ENCODE results near the gene SMPX. TPM values are rescaled to one million over a fixed set of nuclear protein-coding genes. Genes with fewer than 3 reads are reported as not detected.

The SMPX gene
- total RNA-seq, 1 experiment from 2014 or later, result not detected

DNA sequence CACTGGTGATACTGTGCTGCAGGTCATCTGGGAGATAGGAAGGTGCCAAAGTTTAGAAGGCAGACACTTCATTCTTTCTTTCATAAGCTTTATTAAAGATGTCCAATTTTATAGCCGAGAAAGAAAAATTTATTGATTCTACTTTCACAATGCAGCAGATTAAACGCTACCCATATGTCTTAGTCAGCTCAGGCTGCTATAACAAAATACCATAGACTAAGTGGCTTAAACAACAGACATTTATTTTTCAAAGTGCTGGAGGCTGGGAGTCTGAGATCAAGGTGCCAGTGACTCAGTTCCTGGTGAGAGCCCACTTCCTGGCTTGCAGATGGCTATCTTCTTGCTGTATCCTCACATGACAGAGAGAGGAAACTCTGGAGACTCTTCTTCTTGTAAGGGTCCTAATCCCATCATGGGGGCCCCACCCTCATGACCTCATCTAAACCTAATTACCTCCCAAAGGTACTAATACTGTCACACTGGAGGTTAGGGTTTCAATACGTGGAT lies 66.4 kb downstream of the SMPX start:
- DNase-seq (ENCODE audit: unreplicated experiment), result no peak
- POLR2A ChIA-PET, result no interaction called here
- Mint-ChIP-seq H3K36me3 (ENCODE audit: insufficient read depth, unreplicated experiment) (no peaks in the 10 kb centered on the region), H3K27ac (ENCODE audit: low read depth, unreplicated experiment) (no peak overlapping the region), H3K4me1 (ENCODE audit: insufficient read depth, unreplicated experiment) (no peaks in the 10 kb centered on the region), H3K4me3 (ENCODE audit: unreplicated experiment) (no peak overlapping the region), H3K9me3 (ENCODE audit: unreplicated experiment) (no peaks in the 10 kb centered on the region), H3K27me3 (ENCODE audit: insufficient read depth, unreplicated experiment) (peaks cover 51% of the 10 kb centered on the region)
- intact Hi-C loops (cut with micrococcal nuclease), result no loop called here
- no TSS peak for BruUV-seq (replicated peaks)
- no peak for TF ChIP-seq CTCF (IDR thresholded peaks at IDR 0.05; ENCODE audit: unreplicated experiment)
- CTCF ChIA-PET, result interaction anchor here (0.7 kb wide), 1 partner anchor 1165 kb away, joined by 3 read pairs; no protein-coding TSS in a partner anchor

- BruUV-seq (replicated peaks), result no TSS peak
- TF ChIP-seq CTCF (IDR thresholded peaks at IDR 0.05; ENCODE audit: unreplicated experiment), result no peak
- CTCF ChIA-PET, result no interaction called here
Observed at GRCh38 chrX:21683941-21684340, 74.0 kb downstream of the SMPX start.

DNA sequence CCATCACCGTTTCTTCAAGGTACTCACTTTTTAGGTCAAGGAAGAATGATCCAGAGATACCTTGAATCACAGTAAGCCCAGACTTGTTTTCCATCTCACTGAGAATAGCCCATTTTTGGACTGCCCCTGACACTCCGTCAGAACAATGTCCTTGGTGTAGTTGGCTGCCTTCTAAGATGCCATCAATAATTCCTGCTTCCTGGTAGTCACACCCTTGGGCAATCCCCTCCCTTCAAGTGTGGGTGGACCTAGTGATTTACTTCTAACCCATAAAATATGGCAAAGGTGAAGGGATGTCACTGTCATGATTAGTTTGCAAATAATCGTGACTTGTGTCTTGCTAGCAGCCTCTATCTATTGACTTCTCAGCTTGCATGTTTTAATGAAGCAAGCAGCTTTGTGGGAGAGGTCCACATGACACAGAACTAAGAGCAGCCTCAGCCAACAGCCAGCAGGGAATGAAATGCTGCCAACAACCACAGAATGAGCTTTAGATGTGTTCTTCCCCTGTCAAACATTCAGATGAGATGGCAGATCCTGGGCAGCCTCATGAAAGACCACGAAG lies 79.8 kb downstream of the SMPX start:
- Mint-ChIP-seq H3K4me1 (ENCODE audit: insufficient read depth, unreplicated experiment) (no peaks in the 10 kb centered on the region), H3K27ac (ENCODE audit: low read depth, unreplicated experiment) (no peak overlapping the region), H3K4me3 (ENCODE audit: unreplicated experiment) (no peak overlapping the region), H3K36me3 (ENCODE audit: insufficient read depth, unreplicated experiment) (no peaks in the 10 kb centered on the region), H3K9me3 (ENCODE audit: unreplicated experiment) (no peaks in the 10 kb centered on the region), H3K27me3 (ENCODE audit: insufficient read depth, unreplicated experiment) (peaks cover 97% of the 10 kb centered on the region)
- no TSS peak for BruUV-seq (replicated peaks)
- ChIA-PET CTCF (no interaction called here), POLR2A (no interaction called here)
- intact Hi-C loops (cut with micrococcal nuclease), result no loop called here
- no peak for DNase-seq (ENCODE audit: unreplicated experiment)
- TF ChIP-seq CTCF (IDR thresholded peaks at IDR 0.05; ENCODE audit: unreplicated experiment), result no peak

More at GRCh38 chrX:21683941-21684340, 74.0 kb downstream of the SMPX start:
- Mint-ChIP-seq H3K9me3 (ENCODE audit: unreplicated experiment) (no peaks in the 10 kb centered on the region), H3K36me3 (ENCODE audit: insufficient read depth, unreplicated experiment) (no peaks in the 10 kb centered on the region), H3K27ac (ENCODE audit: low read depth, unreplicated experiment) (no peak overlapping the region), H3K4me1 (ENCODE audit: insufficient read depth, unreplicated experiment) (no peaks in the 10 kb centered on the region), H3K27me3 (ENCODE audit: insufficient read depth, unreplicated experiment) (peaks cover 66% of the 10 kb centered on the region), H3K4me3 (ENCODE audit: unreplicated experiment) (no peak overlapping the region)
- no peak for DNase-seq (ENCODE audit: unreplicated experiment)
- intact Hi-C loops (cut with micrococcal nuclease), result no loop called here
- POLR2A ChIA-PET, result no interaction called here

GRCh38 chrX:21675931-21676330 lies 82.0 kb downstream of the SMPX start:
- H3K4me3 Mint-ChIP-seq (ENCODE audit: unreplicated experiment), result no peak overlapping the region
- ChIA-PET CTCF (interaction anchor here (0.7 to 2.2 kb wide), 2 partner anchors 142 to 1146 kb away, joined by 4 read pairs; no protein-coding TSS in a partner anchor), POLR2A (no interaction called here)
- H3K27me3 Mint-ChIP-seq (ENCODE audit: insufficient read depth, unreplicated experiment), result peaks cover 82% of the 10 kb centered on the region
- no TSS peak for BruUV-seq (replicated peaks)
- no peaks in the 10 kb centered on the region for H3K4me1 Mint-ChIP-seq (ENCODE audit: insufficient read depth, unreplicated experiment)
- H3K9me3 Mint-ChIP-seq (ENCODE audit: unreplicated experiment), result no peaks in the 10 kb centered on the region
- H3K27ac Mint-ChIP-seq (ENCODE audit: low read depth, unreplicated experiment), result no peak overlapping the region
- intact Hi-C loops (cut with micrococcal nuclease), result no loop called here
- no peaks in the 10 kb centered on the region for H3K36me3 Mint-ChIP-seq (ENCODE audit: insufficient read depth, unreplicated experiment)
- no peak for DNase-seq (ENCODE audit: unreplicated experiment)
- TF ChIP-seq CTCF (IDR thresholded peaks at IDR 0.05; ENCODE audit: unreplicated experiment), result no peak

All from MCF 10A (cell line).